Heart left ventricle (tissue), 16 donors: ENCODE results near the gene PAQR6. TPM values are rescaled to one million over a fixed set of nuclear protein-coding genes. Genes with fewer than 3 reads are reported as not detected.

Source experiments
- ATAC-seq, 4 donors: fragments of 200-7000 bp; cut with Tn5 transposase; one replicate each; pipeline ENCODE4 v1.9.1; 2020 to 2022; ENCODE audit warnings: moderate library complexity in 4 of 4, mild to moderate bottlenecking in 3 of 4, moderate number of reproducible peaks in 1 of 4
- DNase-seq, 5 donors: peaks; one replicate each; pipeline ENCODE4 v3.0.0-alpha.2; 2020
- H3K27ac ChIP-seq, 12 donors: fragments of 200-600 bp; sonication (generic) in 4 of 12; one replicate each; pipeline versions ENCODE4 v1.5.0 to v1.8.0; 2016 to 2022; ENCODE audit warnings: mild to moderate bottlenecking in 2 of 12
- H3K27me3 ChIP-seq, 9 donors: fragments of 200-600 bp; sonication (generic) in 2 of 9; one replicate each; pipeline versions ENCODE4 v1.5.1 to v1.8.0; 2016 to 2022; ENCODE audit warnings: mild to moderate bottlenecking in 3 of 9
- H3K36me3 ChIP-seq, 9 donors: fragments of 200-600 bp; sonication (generic) in 2 of 9; one replicate each; pipeline versions ENCODE4 v1.5.0 to v1.8.0; 2018 to 2022; ENCODE audit warnings: mild to moderate bottlenecking in 2 of 9
- H3K4me1 ChIP-seq, 12 donors: fragments of 200-600 bp; sonication (generic) in 4 of 12; one replicate each; pipeline versions ENCODE4 v1.5.0 to v1.8.0; 2016 to 2022; ENCODE audit warnings: mild to moderate bottlenecking in 3 of 12
- H3K4me3 ChIP-seq, 12 donors: fragments of 200-600 bp; sonication (generic) in 4 of 12; one replicate each; pipeline versions ENCODE4 v1.5.0 to v1.8.0; 2017 to 2022; ENCODE audit warnings: mild to moderate bottlenecking in 9 of 12, moderate library complexity in 4 of 12
- H3K9me3 ChIP-seq, 12 donors: fragments of 200-600 bp; sonication (generic) in 4 of 12; one replicate each; pipeline versions ENCODE4 v1.5.0 to v1.8.0; 2016 to 2022; ENCODE audit warnings: mild to moderate bottlenecking in 1 of 12
- CTCF ChIP-seq, 12 donors: fragments of 200-600 bp; sonication (generic) in 4 of 12; IDR thresholded peaks; one replicate each; pipeline versions ENCODE4 v1.5.0 to v1.8.0; 2018 to 2022; ENCODE audit warnings: antibody characterized with exemption in 12 of 12, mild to moderate bottlenecking in 5 of 12
- POLR2A ChIP-seq, 2 donors: fragments of 450-650 bp; IDR thresholded peaks; one replicate each; pipeline ENCODE4 v1.6.1; 2017; ENCODE audit warnings: antibody characterized with exemption in 2 of 2, mild to moderate bottlenecking in 2 of 2, moderate library complexity in 2 of 2
- WGBS, 4 donors: extraction: QIAGEN DNeasy Blood & Tissue Kit in 2 of 4; methylation state at CpG; one replicate each; pipeline versions ENCODE4 v1.1.5 to v1.1.7; 2013 to 2018; 5-methylcytosine and 5-hydroxymethylcytosine counted together
- intact Hi-C, 10 donors: fragments of 100-400 bp; cut with DNase I; formaldehyde crosslinking; loops; one replicate each; pipeline versions ENCODE4 v1.11.1 to v1.14.2; 2022
- polyA plus RNA-seq, 2 donors: library from polyadenylated mRNA; stranded (reverse); fragments of 200-250 nt; gene quantifications; one replicate each; pipeline ENCODE4 v1.2.3, GENCODE V29; 2013
- total RNA-seq, 9 donors: library from RNA; depleted of rRNA in 2 of 9; stranded (reverse); fragments of >200 nt in 2 of 9; fragmentation: NEBNext Ultra II Directional in 3 of 9; extraction: Animal tissue kit (Norgen Biotek cat#: 25700) in 3 of 9; gene quantifications; one replicate each; pipeline versions ENCODE4 v1.1.0 to v1.2.4, GENCODE V29; 2016 to 2023
- donor health status: ischemic (EF 13 %, LVEDD 7.1; RV severe dilation, severe dysfunction).
- donor health status: healthy with polysubstance abuse.
- donor health status: DM: no; HTN: yes; CAD: no.
- donor health status: DM: no; HTN: no; CAD: no.
- donor health status: ischemic (EF 25% LVEDD 6.9; RV normal size, moderate dysfunction).
- donor health status: ischemic (EF 25% LVEDD 5.7; RV mildly dilated, moderate dysfunction).
- donor health status: healthy.
- donor health status: DM: yes; HTN: yes; CAD: no.
- donor health status: ischemic (EF 35%, LVEDD 5.7; RV mildly dilated, moderate dysfunction).
- donor health status: nonischemic (EF 11% LVEDD 7.7; RV severe dilation, severe dysfunction).
- donor health status: DM: yes; HTN: yes; CAD: no.
- donor health status: PGD.
- donor health status: ischemic (EF 29% LVEDD 5.4; RV normal size, mild dysfunction).
- donor health status: nonischemic (EF 23%, LVEDD 6.1; RV moderate dilation, normal function).

Gene PAQR6
- total and polyA plus RNA-seq, 11 donors = 0.26 to 1.9 (median 0.90) TPM; not detected in 2

GRCh38 chr1:156212130-156212529 lies 35.7 kb downstream of the PAQR6 start:
- peaks cover 0 to 62% (median 49%) of the 10 kb centered on the region in 9 donors for H3K36me3 ChIP-seq
- 80 to 85% (median 81%) methylated on average over 9 of the region's 9 CpGs for WGBS, 4 donors
- H3K4me1 ChIP-seq = peaks cover 0 to 27% (median 16%) of the 10 kb centered on the region in 12 donors
- H3K27ac ChIP-seq = peak overlapping the region; percentile 89 to 99 (median 96)
- peak overlapping the region in 10 of 12 donors; percentile 60 to 84 (median 70) for H3K4me3 ChIP-seq
- no peak for ATAC-seq
- H3K9me3 ChIP-seq = no peaks in the 10 kb centered on the region
- intact Hi-C loops = loop anchor here in 4 of 10 donors (2.0 to 5.0 kb wide), 4 partner anchors 17 to 65 kb away; partner anchors contain the start of gene SLC25A44 (in 1 of the 4)
- DNase-seq = no peak
- TF ChIP-seq POLR2A (IDR thresholded peaks at IDR 0.05) (no peak), CTCF (IDR thresholded peaks at IDR 0.05) (no peak)
- no peaks in the 10 kb centered on the region for H3K27me3 ChIP-seq

GRCh38 chr1:156211243-156211642 lies 36.6 kb downstream of the PAQR6 start:
- H3K4me3 ChIP-seq = no peak overlapping the region
- peaks cover 0 to 70% (median 56%) of the 10 kb centered on the region in 9 donors for H3K36me3 ChIP-seq
- no peak overlapping the region for H3K27ac ChIP-seq
- ATAC-seq (no peak), DNase-seq (no peak)
- no peak for TF ChIP-seq CTCF (IDR thresholded peaks at IDR 0.05)
- no peak for TF ChIP-seq POLR2A (IDR thresholded peaks at IDR 0.05)
- no peaks in the 10 kb centered on the region for H3K9me3 ChIP-seq
- no peaks in the 10 kb centered on the region for H3K27me3 ChIP-seq
- peaks cover 0 to 27% (median 15%) of the 10 kb centered on the region in 12 donors for H3K4me1 ChIP-seq
- WGBS, 4 donors = 95 to 100% (median 96%) methylated on average over 3 of the region's 3 CpGs
- intact Hi-C loops = loop anchor here in 4 of 10 donors (5.0 kb wide), 3 partner anchors 49 to 64 kb away; no protein-coding TSS in a partner anchor

GRCh38 chr1:156204686-156205085 lies 43.2 kb downstream of the PAQR6 start:
- intact Hi-C loops = no loop called here
- no peak for ATAC-seq

GRCh38 chr1:156203331-156203730 lies 44.5 kb downstream of the PAQR6 start:
- no peak for TF ChIP-seq CTCF (IDR thresholded peaks at IDR 0.05)
- DNase-seq = no peak
- H3K9me3 ChIP-seq = no peaks in the 10 kb centered on the region
- ATAC-seq = peak in 3 of 4 donors; percentile 76 to 83 (median 81)
- H3K4me3 ChIP-seq = no peak overlapping the region
- intact Hi-C loops = no loop called here
- peaks cover 0 to 76% (median 53%) of the 10 kb centered on the region in 9 donors for H3K36me3 ChIP-seq
- peak overlapping the region in 6 of 12 donors; percentile 25 to 69 (median 46) for H3K27ac ChIP-seq
- no peaks in the 10 kb centered on the region for H3K27me3 ChIP-seq
- peaks cover 0 to 39% (median 16%) of the 10 kb centered on the region in 12 donors for H3K4me1 ChIP-seq

More at GRCh38 chr1:156204686-156205085, 43.2 kb downstream of the PAQR6 start:
- no peak overlapping the region for H3K4me3 ChIP-seq
- H3K36me3 ChIP-seq = peaks cover 0 to 87% (median 66%) of the 10 kb centered on the region in 9 donors
- no peak for DNase-seq
- H3K9me3 ChIP-seq = no peaks in the 10 kb centered on the region
- H3K27me3 ChIP-seq = no peaks in the 10 kb centered on the region
- peaks cover 0 to 32% (median 16%) of the 10 kb centered on the region in 12 donors for H3K4me1 ChIP-seq
- peak overlapping the region in 1 of 12 donors; percentile 39 for H3K27ac ChIP-seq
- WGBS, 4 donors = 94 to 99% (median 95%) methylated on average over 3 of the region's 3 CpGs
- TF ChIP-seq POLR2A (IDR thresholded peaks at IDR 0.05) = no peak
- no peak for TF ChIP-seq CTCF (IDR thresholded peaks at IDR 0.05)
